Activated naive CD4-positive, alpha-beta T cell treated with anti-CD3 and anti-CD28 coated beads, Interleukin-2, amount 50 U/mL, for 24 hours (primary cell): ENCODE data around the gene CTSC.
"Not testable (repeated sequence)": the region's sequence is repeated elsewhere in the genome, so short reads cannot be mapped to it uniquely, and the experiment has no call there.

Experiments used
- H3K27ac Mint-ChIP-seq: one replicate; pipeline ENCODE4 v1.8.0; 2021; ENCODE audit warnings: mild to moderate bottlenecking, mixed read lengths
- H3K27me3 Mint-ChIP-seq: one replicate; pipeline ENCODE4 v1.8.0; 2021; ENCODE audit warnings: mixed read lengths
- H3K36me3 Mint-ChIP-seq: one replicate; pipeline ENCODE4 v1.8.0; 2021; ENCODE audit warnings: mixed read lengths
- H3K4me1 Mint-ChIP-seq: one replicate; pipeline ENCODE4 v1.8.0; 2021; ENCODE audit warnings: mixed read lengths
- H3K4me3 Mint-ChIP-seq: one replicate; pipeline ENCODE4 v1.8.0; 2021; ENCODE audit warnings: mild to moderate bottlenecking, mixed read lengths
- H3K9me3 Mint-ChIP-seq: one replicate; pipeline ENCODE4 v1.8.0; 2021; ENCODE audit warnings: mixed read lengths

Gene CTSC

DNA sequence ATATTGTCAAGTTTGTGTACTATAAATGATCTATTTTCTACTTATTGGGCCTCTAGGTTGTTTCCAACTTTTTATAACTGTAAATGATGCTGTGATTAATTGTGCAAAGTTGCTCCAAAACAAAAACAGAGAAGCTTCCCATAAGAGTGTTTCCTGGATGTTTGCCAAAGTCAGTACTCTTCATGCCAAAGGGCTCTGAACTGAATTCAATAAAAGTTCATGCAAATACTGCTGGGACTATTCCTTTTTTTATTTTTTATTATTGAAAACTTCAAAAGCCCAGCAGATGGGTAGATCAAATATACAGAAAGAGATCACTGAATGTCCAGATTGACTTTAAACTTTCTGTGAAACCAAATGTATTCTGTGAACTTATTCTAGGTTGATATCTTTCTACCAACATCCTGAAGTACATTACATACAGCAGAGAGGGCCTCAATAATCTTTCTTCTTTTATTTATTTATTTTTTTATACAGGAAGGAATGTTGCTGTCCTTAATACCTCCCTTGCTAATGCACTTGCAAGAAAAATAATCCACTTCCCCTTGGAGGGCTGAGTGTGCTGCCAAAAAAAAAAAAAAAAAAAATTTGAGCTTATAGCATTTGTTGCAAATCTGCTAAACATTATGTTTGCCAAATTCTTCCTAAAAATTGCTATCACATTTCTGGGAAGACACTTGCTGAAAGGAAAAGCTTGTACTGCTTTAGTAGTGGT, 53.0 kb downstream of the CTSC start:
- H3K4me1 Mint-ChIP-seq, result no peaks in the 10 kb centered on the region
- H3K4me3 Mint-ChIP-seq, result no peak overlapping the region
- peaks cover 6% of the 10 kb centered on the region for H3K9me3 Mint-ChIP-seq
- no peaks in the 10 kb centered on the region for H3K27me3 Mint-ChIP-seq
- no peak overlapping the region for H3K27ac Mint-ChIP-seq
- peaks cover 22% of the 10 kb centered on the region for H3K36me3 Mint-ChIP-seq

DNA sequence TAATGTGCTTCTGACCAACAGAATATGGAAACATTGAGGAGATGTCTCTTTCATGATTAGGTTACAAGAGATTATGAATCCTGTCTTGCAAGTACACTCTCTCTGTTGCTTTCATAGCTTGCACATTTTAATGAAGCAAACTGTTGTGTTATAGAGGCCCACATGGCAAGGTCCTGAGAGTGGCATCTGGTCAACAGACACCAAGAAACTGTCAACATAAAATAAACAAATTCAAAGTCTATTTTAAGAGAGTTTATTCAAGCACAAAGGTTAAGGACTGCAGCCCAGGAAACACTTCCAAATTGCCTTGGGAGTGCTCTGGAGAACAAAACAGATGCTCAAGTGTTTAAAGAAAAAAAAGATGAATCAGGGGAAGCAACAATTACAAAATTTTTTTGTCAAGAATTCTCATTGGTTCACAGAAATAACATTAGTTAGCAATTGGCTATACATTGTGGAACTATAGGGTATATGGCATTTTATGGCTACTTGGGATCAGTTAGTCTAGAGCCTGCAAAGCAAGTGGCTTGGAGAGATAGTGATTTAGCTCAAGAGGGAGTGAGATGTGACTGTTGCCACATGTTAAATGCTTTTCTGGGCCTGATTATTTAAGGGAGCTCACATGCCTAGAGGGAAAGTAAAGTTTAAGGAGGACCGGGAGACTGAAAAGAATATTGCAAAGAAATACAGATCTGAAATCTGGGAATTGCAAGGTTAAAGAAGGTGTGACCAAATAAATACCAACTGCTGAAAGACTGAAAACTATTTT, 54.6 kb downstream of the CTSC start:
- Mint-ChIP-seq H3K36me3 (peaks cover 16% of the 10 kb centered on the region), H3K4me1 (no peaks in the 10 kb centered on the region), H3K4me3 (no peak overlapping the region), H3K27me3 (no peaks in the 10 kb centered on the region), H3K9me3 (no peaks in the 10 kb centered on the region), H3K27ac (no peak overlapping the region)

DNA sequence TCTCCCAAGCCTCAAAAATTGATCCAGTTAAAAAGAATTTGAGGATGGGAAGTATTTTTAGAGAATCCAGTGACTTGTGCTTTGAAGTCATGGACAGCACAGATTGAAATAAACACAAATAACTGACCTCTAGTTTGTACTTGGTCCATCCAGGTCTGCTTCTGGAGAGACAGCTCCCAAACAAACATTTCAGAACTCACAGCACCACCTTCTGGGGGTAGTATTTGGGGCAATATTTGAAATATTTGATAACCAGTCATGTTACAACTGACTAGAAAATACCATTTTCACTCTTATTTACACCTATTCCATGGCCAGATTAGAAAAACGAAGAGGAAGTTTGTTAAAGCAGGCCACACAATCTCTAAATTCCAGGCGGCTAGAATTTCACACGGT, 56.2 kb downstream of the CTSC start:
- peaks cover 13% of the 10 kb centered on the region for H3K36me3 Mint-ChIP-seq
- H3K27me3 Mint-ChIP-seq, result no peaks in the 10 kb centered on the region
- no peaks in the 10 kb centered on the region for H3K4me1 Mint-ChIP-seq
- no peak overlapping the region for H3K4me3 Mint-ChIP-seq
- no peaks in the 10 kb centered on the region for H3K9me3 Mint-ChIP-seq
- no peak overlapping the region for H3K27ac Mint-ChIP-seq

DNA sequence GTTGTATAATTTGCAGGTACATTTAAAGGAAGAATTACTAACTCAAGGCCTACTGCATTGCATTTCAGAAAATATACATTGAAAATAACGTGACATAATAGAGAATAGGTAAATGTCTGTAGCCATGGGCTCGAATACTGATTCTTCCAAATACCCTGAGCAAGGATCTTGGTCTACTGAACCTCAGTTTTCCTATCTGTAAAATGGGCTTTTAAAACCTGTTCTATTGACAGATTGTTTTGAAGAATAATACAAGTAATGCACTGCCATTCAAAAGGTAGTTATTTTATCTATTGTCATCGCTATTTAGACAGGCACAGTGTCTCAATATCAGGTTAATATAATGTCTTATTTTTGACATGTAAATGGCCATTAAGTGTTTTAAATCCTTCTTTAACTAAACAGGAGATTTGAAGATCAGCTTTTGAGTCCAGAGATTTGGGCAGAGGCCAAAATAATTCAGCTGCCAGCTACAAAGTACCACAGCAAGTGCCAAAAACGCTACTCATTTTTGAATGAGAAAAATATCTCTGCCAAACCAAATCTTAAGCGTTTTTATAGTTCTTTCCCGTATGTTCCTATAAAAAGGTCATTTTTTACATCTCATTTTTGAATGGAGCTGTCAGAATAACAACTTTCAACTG, 56.7 kb downstream of the CTSC start:
- peaks cover 13% of the 10 kb centered on the region for H3K36me3 Mint-ChIP-seq
- no peak overlapping the region for H3K4me3 Mint-ChIP-seq
- no peaks in the 10 kb centered on the region for H3K9me3 Mint-ChIP-seq
- H3K27me3 Mint-ChIP-seq, result no peaks in the 10 kb centered on the region
- H3K27ac Mint-ChIP-seq, result no peak overlapping the region
- H3K4me1 Mint-ChIP-seq, result no peaks in the 10 kb centered on the region

DNA sequence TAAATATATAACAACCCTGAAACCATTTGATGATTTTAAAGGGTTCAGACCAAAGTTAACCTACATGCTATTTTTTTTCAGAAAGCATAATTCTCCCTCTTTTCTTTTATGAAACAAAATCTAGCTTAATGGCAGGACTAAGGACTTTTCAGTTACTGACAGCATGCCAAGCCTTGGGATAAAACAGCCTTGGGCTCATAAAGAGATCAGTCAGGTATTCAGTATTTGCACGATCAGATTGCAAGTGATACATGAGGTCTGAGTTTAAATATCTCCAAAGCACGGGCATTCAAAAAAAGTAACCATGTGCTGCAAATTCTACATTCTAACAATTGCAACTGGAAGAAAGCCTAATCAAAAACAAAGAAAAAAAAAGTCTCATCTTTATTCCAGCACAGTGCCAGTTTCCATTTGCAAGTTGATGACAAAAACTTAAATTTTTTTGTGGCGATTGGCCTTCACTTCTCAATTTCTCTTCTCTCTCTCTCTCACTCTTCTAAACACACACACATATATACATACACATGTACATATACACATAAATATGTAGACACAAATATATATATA, 60.1 kb downstream of the CTSC start:
- H3K36me3 Mint-ChIP-seq, result peaks cover 11% of the 10 kb centered on the region
- no peak overlapping the region for H3K4me3 Mint-ChIP-seq
- H3K27me3 Mint-ChIP-seq, result no peaks in the 10 kb centered on the region
- peaks cover 4% of the 10 kb centered on the region for H3K9me3 Mint-ChIP-seq
- H3K27ac Mint-ChIP-seq, result no peak overlapping the region
- H3K4me1 Mint-ChIP-seq, result no peaks in the 10 kb centered on the region

DNA sequence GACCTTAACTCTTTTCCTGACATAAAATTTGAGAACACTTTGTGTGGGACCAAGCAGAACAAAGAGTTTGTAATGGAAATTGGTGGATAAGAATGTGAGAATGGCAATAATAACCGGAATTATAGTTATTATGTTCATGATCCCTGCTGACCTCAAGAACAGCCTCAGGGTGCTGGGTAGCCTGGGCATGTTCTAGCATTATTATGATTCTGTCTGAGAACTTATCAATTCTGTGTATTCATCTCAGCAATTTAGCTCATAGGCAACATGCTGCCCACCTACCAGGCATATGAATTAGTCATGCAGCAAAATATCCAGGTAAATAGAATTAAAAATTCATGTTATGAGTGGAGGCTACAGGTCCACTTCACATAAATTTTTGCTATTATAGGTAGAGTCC, 61.9 kb downstream of the CTSC start:
- Mint-ChIP-seq H3K27me3 (no peaks in the 10 kb centered on the region), H3K4me3 (no peak overlapping the region), H3K9me3 (peaks cover 4% of the 10 kb centered on the region), H3K27ac (no peak overlapping the region), H3K36me3 (peaks cover 14% of the 10 kb centered on the region), H3K4me1 (no peaks in the 10 kb centered on the region)

DNA sequence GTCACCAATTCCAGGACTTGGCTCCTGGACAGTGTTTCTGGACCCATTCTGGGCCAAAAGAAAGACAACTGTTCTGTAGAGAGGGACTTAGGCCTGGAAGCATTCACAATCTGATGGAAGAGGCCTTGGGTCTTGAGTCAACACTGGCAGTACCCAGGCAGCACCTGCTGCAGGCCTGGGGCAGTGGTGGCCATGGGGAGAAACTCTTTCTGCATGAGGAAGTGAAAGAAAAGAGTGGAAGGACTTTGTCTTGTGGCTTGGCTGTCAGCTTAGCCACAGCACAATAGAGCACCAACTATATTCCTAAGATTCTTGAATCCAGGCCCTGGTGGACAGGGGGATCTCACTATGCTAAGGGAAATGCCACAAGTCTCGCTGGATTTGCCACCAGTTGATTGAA, 70.6 kb downstream of the CTSC start:
- H3K36me3 Mint-ChIP-seq, result peaks cover 38% of the 10 kb centered on the region
- H3K4me1 Mint-ChIP-seq, result no peaks in the 10 kb centered on the region
- no peak overlapping the region for H3K27ac Mint-ChIP-seq
- H3K27me3 Mint-ChIP-seq, result no peaks in the 10 kb centered on the region
- no peak overlapping the region for H3K4me3 Mint-ChIP-seq
- peaks cover 10% of the 10 kb centered on the region for H3K9me3 Mint-ChIP-seq

DNA sequence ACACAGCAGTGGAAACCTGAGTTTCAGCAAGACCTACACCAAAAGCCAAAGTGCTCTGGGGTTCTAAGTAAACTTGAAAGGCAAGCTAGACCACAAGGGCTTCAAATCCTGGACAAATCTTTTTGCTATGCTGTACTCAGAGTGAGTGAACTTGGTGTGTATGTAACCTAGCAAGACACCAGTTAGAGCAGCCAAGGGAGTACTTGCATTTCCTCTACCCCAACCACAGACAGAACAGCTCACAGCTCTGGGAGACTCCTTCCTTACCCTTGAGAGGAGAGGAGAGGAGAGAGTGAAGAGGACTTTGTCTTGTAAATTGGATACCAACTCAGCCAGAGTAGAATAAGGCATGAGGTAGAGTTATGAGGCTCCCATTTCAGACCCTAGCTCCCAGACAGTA, 71.4 kb downstream of the CTSC start:
- Mint-ChIP-seq H3K4me1 (no peaks in the 10 kb centered on the region), H3K4me3 (no peak overlapping the region), H3K9me3 (peaks cover 18% of the 10 kb centered on the region), H3K27ac (no peak overlapping the region), H3K36me3 (peaks cover 42% of the 10 kb centered on the region), H3K27me3 (no peaks in the 10 kb centered on the region)

DNA sequence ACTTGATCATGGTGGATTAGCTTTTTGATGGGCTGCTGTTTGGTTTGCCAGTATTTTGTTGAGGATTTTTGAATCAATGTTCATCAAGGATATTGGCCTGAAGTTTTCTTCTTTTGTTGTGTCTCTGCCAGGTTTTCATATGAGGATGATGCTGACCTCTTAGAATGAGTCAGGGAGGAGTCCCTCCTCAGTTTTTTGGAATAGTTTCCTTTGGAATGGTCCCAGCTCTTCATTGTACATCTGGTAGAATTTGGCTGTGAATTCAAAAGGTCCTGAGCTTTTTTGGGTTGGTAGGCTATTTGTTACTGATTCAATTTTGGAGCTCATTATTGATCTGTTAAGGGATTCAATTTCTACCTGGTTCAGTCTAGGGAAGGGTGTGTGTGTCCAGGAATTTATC, 78.1 kb downstream of the CTSC start:
- Mint-ChIP-seq H3K27ac (no peak overlapping the region), H3K4me3 (no peak overlapping the region), H3K27me3 (no peaks in the 10 kb centered on the region), H3K36me3 (peaks cover 24% of the 10 kb centered on the region), H3K9me3 (peaks cover 47% of the 10 kb centered on the region), H3K4me1 (no peaks in the 10 kb centered on the region)

DNA sequence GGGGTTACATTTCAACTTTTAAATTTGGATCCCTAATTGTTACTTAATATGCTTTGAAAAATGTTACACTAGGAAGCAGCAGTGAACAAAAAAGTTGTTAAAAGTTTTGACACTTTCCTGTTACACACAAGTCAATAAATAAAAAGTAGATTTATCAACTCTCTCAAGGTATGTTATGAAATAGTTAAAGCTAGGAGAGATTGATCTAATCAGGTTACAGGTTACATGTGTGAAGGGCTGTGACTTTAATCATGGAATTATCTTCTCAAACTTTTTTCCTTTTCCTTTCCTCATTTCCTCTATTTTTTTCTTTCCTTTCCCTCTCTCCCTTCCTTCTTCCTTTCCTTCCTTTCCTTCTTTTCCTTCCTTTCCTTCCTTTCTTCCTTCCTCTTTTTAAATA, 85.3 kb downstream of the CTSC start:
- no peak overlapping the region for H3K4me3 Mint-ChIP-seq
- no peaks in the 10 kb centered on the region for H3K27me3 Mint-ChIP-seq
- no peak overlapping the region for H3K27ac Mint-ChIP-seq
- H3K9me3 Mint-ChIP-seq, result peaks cover 6% of the 10 kb centered on the region
- H3K36me3 Mint-ChIP-seq, result peaks cover 3% of the 10 kb centered on the region
- no peaks in the 10 kb centered on the region for H3K4me1 Mint-ChIP-seq

DNA sequence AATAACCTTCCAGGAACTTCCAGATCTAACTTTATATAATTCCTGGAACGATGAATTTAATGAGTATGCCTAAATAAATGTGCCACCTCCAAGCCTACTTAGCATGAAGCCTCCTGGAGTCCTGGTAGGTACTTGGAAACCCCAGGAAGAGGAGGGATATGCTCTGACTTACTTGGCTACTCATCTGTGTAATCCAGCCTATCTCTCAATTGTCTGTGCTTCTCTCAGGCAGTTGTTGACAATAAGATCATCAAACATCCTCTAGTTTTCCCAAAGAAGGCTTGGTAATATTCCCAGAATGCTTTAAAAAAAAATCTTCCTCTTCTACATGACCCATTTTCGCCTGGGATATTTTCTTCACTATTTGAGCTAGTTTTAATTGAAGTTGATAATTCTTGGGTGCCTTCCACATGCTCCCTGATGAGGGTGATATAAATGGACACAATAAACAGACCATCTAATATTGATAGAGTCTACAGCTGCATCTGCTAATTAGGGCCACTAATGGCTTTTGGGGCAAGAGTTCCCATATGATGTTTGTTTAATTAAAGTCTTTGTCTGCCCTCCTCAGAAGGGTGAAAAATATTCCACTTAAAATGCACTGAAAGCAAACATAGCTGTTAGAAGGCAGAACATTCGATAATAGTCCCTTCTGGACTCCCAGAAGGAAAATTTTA, 86.8 kb downstream of the CTSC start:
- Mint-ChIP-seq H3K9me3 (peaks cover 5% of the 10 kb centered on the region), H3K4me1 (no peaks in the 10 kb centered on the region), H3K4me3 (no peak overlapping the region), H3K27me3 (no peaks in the 10 kb centered on the region), H3K27ac (no peak overlapping the region), H3K36me3 (peaks cover 5% of the 10 kb centered on the region)

DNA sequence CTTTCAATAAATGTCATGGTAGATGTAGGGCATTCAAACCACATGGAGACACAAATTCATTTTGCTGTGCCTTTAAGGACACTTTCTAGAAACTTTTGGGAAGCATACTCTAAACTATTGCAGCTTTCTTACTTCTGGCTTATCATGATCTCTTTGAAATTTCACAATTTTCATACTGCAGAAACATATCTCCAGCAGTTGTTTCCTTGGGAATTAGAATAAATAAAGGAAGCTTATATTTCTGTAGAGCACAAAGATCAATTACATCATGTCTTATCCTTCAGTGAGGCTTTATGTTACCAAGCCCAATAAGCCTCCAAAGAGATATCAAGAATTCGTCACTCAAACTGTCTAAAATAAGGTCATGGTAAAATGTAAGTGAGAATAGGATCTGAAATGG, 87.8 kb downstream of the CTSC start:
- Mint-ChIP-seq H3K27ac (no peak overlapping the region), H3K36me3 (peaks cover 4% of the 10 kb centered on the region)

DNA sequence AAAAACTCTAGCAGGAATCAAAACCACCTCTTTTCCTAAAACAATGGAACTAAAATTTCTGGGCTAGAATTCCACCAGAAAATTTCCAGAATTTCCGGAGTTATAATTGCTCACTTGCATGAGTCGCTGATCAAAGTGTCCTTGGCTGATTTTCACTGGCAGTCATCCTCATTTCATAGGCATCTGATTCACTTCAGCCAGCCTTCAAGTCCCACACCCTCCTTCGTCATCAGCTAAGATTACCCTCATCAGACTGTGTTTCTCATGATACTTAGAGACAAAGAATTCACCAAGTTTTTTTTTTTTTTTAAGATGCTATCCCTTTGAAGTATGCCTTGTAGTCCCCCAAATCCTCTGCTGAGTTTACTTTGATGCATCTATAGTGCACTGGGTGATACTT, 90.8 kb downstream of the CTSC start:
- no peaks in the 10 kb centered on the region for H3K27me3 Mint-ChIP-seq
- H3K4me1 Mint-ChIP-seq, result no peaks in the 10 kb centered on the region
- H3K36me3 Mint-ChIP-seq, result peaks cover 18% of the 10 kb centered on the region
- no peak overlapping the region for H3K27ac Mint-ChIP-seq
- H3K9me3 Mint-ChIP-seq, result peaks cover 9% of the 10 kb centered on the region
- H3K4me3 Mint-ChIP-seq, result no peak overlapping the region

More for the DNA sequence above, 87.8 kb downstream of the CTSC start:
- Mint-ChIP-seq H3K4me1 (no peaks in the 10 kb centered on the region), H3K4me3 (no peak overlapping the region), H3K9me3 (no peaks in the 10 kb centered on the region), H3K27me3 (no peaks in the 10 kb centered on the region)

DNA sequence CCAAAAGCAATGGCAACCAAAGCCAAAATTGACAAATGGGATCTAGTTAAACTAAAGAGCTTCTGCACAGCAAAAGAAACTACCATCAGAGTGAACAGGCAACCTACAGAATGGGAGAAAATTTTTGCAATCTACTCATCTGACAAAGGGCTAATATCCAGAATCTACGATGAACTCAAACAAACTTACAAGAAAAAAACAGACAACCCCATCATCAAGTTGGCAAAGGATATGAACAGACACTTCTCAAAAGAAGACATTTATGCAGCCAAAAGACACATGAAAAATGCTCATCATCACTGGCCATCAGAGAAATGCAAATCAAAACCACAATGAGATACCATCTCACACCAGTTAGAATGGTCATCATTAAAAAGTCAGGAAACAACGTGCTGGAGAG, 92.0 kb downstream of the CTSC start:
- peaks cover 19% of the 10 kb centered on the region for H3K36me3 Mint-ChIP-seq
- not testable (repeated sequence) for H3K27me3 Mint-ChIP-seq, H3K4me1 Mint-ChIP-seq, H3K27ac Mint-ChIP-seq, H3K4me3 Mint-ChIP-seq
- peaks cover 12% of the 10 kb centered on the region for H3K9me3 Mint-ChIP-seq
